Left ventricle myocardium inferior (tissue), 1 donor: Measurements from ENCODE around the gene HOXA9. TPM values are rescaled to one million over a fixed set of nuclear protein-coding genes. Genes with fewer than 3 reads are reported as not detected.

Source experiments
- DNase-seq: peaks from one replicate; pipeline ENCODE4 v3.0.0-alpha.2; 2020
- H3K27ac ChIP-seq: fragments of 200-600 bp; replicated peaks from 2 replicates; pipeline ENCODE4 v1.8.0; 2021
- H3K27me3 ChIP-seq: fragments of 200-600 bp; 2 replicates; pipeline ENCODE4 v1.8.0; 2021; ENCODE audit warnings: low read depth
- H3K36me3 ChIP-seq: fragments of 200-600 bp; 2 replicates; pipeline ENCODE4 v1.8.0; 2021
- H3K4me1 ChIP-seq: fragments of 200-600 bp; 2 replicates; pipeline ENCODE4 v1.8.0; 2021
- H3K4me3 ChIP-seq: fragments of 200-600 bp; 2 replicates; pipeline ENCODE4 v1.8.0; 2021; ENCODE audit warnings: mild to moderate bottlenecking, moderate library complexity
- H3K9me3 ChIP-seq: fragments of 200-600 bp; replicated peaks from 2 replicates; pipeline ENCODE4 v1.8.0; 2021
- CTCF ChIP-seq: fragments of 200-600 bp; IDR thresholded peaks from 2 replicates; pipeline ENCODE4 v1.8.0; 2021; ENCODE audit warnings: antibody characterized with exemption, mild to moderate bottlenecking, borderline replicate concordance
- intact Hi-C: fragments of 100-400 bp; cut with micrococcal nuclease; formaldehyde crosslinking; loops from one replicate; pipeline ENCODE4 v1.11.0; 2022
- total RNA-seq: library from RNA; stranded (reverse); fragmentation: NEBNext Ultra II Directional; extraction: Animal tissue kit (Norgen Biotek cat#: 25700); gene quantifications from one replicate; pipeline ENCODE4 v1.2.1, GENCODE V29; 2021
- donor health status: DM: no; HTN: yes; CAD: no; lungs with severe emphysema.

Gene HOXA9
- total RNA-seq, 1 donor from 2014 or later, result not detected

DNA sequence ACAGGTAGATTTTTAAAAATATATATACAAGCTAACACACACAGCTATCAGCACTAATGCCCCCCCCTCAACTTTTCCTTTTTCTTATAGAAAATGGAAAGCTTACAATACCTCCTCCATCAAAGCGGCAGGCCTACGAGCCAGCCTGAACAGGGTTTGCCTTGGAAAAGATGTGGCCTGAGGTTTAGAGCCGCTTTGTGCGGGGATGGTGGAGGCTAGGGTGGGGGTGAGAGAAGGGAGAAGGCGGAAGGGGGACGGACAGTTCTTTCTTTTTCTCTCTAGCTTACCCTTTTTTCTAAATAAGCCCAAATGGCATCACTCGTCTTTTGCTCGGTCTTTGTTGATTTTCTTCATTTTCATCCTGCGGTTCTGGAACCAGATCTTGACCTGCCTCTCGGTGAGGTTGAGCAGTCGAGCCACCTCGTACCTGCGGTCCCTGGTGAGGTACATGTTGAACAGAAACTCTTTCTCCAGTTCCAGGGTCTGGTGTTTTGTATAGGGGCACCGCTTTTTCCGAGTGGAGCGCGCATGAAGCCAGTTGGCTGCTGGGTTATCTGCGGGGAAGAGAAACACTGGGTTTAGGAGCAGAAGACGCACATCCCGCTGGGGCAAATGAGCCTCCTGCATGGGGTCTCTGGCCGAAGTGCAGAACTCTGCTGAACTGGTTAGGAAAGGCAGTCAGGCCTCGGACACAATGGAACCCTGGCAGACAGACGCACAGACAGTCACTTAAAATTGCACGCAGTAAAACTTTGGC is 1.9 kb downstream of the HOXA9 start:
- peak; percentile 9 for DNase-seq
- Histone ChIP-seq H3K4me1 (peaks cover 46% of the 10 kb centered on the region), H3K4me3 (no peak overlapping the region), H3K36me3 (no peaks in the 10 kb centered on the region), H3K27me3 (peaks cover 100% of the 10 kb centered on the region), H3K27ac (no peak overlapping the region), H3K9me3 (no peaks in the 10 kb centered on the region)
- TF ChIP-seq CTCF, result no peak
- intact Hi-C loops, result loop anchor here (5.0 kb wide), 1 partner anchor 791 kb away; no protein-coding TSS in a partner anchor

DNA sequence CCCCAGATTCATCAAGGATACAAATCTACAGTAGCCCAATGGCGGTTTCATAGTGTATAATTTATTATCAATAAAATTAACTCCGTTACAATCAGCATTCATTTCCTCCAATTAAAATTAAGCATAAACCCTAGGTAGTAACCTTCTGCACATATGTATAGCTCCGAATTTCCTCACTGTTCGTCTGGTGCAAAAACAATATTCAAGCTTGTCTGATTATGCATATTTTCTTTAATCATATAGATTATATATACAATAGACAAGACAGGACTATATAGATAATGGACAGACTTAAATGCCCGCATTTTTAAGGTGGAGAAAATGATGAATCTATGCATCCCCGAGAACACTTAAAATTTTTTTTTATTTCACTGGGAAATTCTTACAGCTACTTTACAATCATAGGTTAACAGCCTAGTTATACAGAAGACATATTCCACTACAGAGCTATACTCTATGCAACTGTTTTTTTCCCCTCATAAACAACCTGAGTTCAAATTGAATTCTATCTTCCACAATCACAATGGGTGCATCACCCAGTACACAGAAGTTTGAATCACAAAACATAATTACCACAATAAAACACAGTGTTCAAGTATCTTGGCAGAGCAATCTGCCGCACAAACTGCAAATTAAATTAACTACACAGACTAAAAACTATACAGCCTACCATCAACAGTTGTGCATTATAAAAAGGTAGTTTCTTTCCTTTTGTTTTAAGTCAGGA is 2.6 kb downstream of the HOXA9 start:
- intact Hi-C loops, result loop anchor here (5.0 kb wide), 1 partner anchor 790 kb away; no protein-coding TSS in a partner anchor
- H3K36me3 ChIP-seq, result no peaks in the 10 kb centered on the region
- no peaks in the 10 kb centered on the region for H3K9me3 ChIP-seq
- no peak overlapping the region for H3K27ac ChIP-seq
- no peak overlapping the region for H3K4me3 ChIP-seq
- DNase-seq, result no peak
- TF ChIP-seq CTCF, result no peak
- H3K27me3 ChIP-seq, result peaks cover 100% of the 10 kb centered on the region
- H3K4me1 ChIP-seq, result peaks cover 46% of the 10 kb centered on the region

- DNase-seq, result peak; percentile 7
- Histone ChIP-seq H3K27ac (no peak overlapping the region), H3K9me3 (no peaks in the 10 kb centered on the region), H3K4me3 (peak overlapping the region; percentile 72), H3K36me3 (no peaks in the 10 kb centered on the region), H3K4me1 (peaks cover 45% of the 10 kb centered on the region), H3K27me3 (peaks cover 100% of the 10 kb centered on the region)
- no peak for TF ChIP-seq CTCF
- intact Hi-C loops, result loop anchor here (5.0 kb wide), 1 partner anchor 790 kb away; no protein-coding TSS in a partner anchor
Measured at GRCh38 chr7:27161721-27162560, 3.4 kb downstream of the HOXA9 start.

DNA sequence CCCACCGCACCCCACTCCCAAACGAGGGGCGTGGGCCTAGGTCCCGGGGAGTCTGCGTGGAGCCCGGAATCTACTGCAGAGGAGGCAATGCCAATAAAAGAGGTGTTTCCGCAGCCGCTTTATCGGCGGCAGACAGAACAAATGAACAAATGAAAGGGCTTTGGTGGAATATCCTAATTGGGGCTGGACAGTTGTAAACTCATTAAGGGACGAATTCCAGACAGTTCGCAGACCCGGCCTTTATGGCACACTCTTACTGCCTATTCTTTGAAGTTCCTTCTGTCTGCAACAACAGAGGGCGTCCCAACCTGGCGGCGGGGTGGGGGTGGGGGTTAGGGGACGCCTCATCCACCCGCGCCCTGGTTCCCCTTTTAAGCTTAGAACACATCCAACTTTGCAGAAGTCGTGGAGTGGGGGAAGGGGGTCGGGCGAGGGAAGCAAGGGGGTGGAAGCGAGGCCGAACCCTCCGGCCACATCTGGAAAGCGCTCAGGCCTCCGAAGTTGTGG is 4.1 kb downstream of the HOXA9 start:
- Histone ChIP-seq H3K4me1 (peaks cover 41% of the 10 kb centered on the region), H3K4me3 (peak overlapping the region; percentile 72), H3K27ac (no peak overlapping the region), H3K9me3 (no peaks in the 10 kb centered on the region), H3K36me3 (no peaks in the 10 kb centered on the region), H3K27me3 (peaks cover 100% of the 10 kb centered on the region)
- intact Hi-C loops, result loop anchor here (5.0 kb wide), 1 partner anchor 789 kb away; no protein-coding TSS in a partner anchor
- DNase-seq, result peak; percentile 48
- no peak for TF ChIP-seq CTCF
